ENCODE measurements around the gene FRYL. TPM values are rescaled to one million over a fixed set of nuclear protein-coding genes. Genes with fewer than 3 reads are reported as not detected.

The FRYL gene
- total and polyA plus RNA-seq, 12 donors = 16.5 to 64.4 (median 41.1) TPM

GRCh38 chr4:48664938-48665337, 115.1 kb downstream of the FRYL start:
- intact Hi-C loops (cut with DNase I) = no loop called here
- Histone ChIP-seq H3K4me1 (replicated peaks in 1 of 2) (peaks cover 9 to 26% of the 10 kb centered on the region in 2 donors), H3K4me3 (no peak overlapping the region), H3K27me3 (no peaks in the 10 kb centered on the region), H3K27ac (no peak overlapping the region), H3K36me3 (replicated peaks in 1 of 2) (no peaks in the 10 kb centered on the region), H3K9me3 (replicated peaks in 1 of 3) (peaks cover 0 to 3% (median 0%) of the 10 kb centered on the region in 3 donors)
- no peak for TF ChIP-seq POLR2A (IDR thresholded peaks at IDR 0.05)
- TF ChIP-seq CTCF (IDR thresholded peaks at IDR 0.05) = no peak
- no peak for DNase-seq

GRCh38 chr4:48661391-48661790, 118.7 kb downstream of the FRYL start:
- no peaks in the 10 kb centered on the region for H3K36me3 ChIP-seq (replicated peaks in 1 of 2)
- H3K27ac ChIP-seq = no peak overlapping the region
- H3K27me3 ChIP-seq = no peaks in the 10 kb centered on the region
- WGBS, 4 donors = 80 to 89% (median 84%) methylated on average over 1 of the region's 1 CpG
- TF ChIP-seq CTCF (IDR thresholded peaks at IDR 0.05) = no peak
- TF ChIP-seq POLR2A (IDR thresholded peaks at IDR 0.05) = no peak
- H3K4me3 ChIP-seq = no peak overlapping the region
- H3K4me1 ChIP-seq (replicated peaks in 1 of 2) = peaks cover 9 to 10% of the 10 kb centered on the region in 2 donors
- H3K9me3 ChIP-seq (replicated peaks in 1 of 3) = peaks cover 0 to 3% (median 0%) of the 10 kb centered on the region in 3 donors
- intact Hi-C loops (cut with DNase I) = no loop called here
- DNase-seq = no peak

DNA sequence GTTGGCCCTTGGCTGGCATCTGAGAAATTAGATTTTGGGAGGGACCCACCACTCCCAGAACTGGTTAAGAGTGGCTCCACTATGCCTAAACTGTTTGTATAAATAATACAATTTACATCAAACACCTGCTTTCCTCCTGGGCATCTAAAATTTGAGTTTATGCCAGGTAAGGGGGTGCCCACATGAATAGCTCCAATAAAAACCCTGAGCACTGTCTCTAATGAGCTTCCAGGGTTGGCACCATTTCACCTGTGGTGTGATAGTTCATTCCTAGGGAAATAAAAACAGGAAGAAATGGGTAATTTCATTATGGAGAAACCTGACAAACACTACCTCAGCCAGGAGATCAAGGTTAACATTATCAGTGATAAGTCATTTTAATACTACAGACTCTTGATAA, 119.7 kb downstream of the FRYL start:
- Histone ChIP-seq H3K27me3 (no peaks in the 10 kb centered on the region), H3K4me1 (replicated peaks in 1 of 2) (peaks cover 5 to 8% of the 10 kb centered on the region in 2 donors), H3K36me3 (replicated peaks in 1 of 2) (no peaks in the 10 kb centered on the region), H3K9me3 (replicated peaks in 1 of 3) (peaks cover 0 to 3% (median 0%) of the 10 kb centered on the region in 3 donors), H3K27ac (no peak overlapping the region), H3K4me3 (no peak overlapping the region)
- TF ChIP-seq POLR2A (IDR thresholded peaks at IDR 0.05) (no peak), CTCF (IDR thresholded peaks at IDR 0.05) (no peak)
- intact Hi-C loops (cut with DNase I) = no loop called here
- no peak for DNase-seq

DNA sequence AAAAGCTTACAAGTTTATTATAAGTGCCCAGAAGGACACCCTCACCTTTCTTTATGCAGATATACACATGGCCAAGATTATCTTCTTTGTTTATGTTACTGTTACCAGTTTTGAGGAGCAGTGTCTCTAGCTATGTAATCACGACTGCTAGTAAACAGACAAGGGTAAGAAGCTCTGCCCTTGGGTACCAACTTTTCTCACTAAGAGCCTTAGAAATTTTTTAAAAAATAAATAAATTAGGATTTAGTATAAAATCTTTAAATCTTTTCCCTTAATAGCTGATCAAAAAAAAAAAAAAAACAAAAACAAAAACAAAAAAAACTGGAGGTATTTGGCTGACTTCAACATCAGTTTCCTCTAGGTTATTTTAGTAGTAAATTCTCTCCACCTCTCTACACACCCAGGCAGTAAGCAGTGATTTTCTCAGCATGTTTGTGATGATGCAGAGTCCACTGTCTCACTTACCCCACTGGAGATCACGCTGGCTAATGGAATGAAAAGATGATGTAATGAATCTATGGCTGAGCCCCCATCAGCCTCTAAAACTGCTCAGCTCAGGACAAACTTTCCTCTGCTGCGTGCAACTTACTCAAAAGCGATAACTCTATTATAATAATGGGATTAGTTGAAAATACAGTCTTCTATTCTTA, 125.9 kb downstream of the FRYL start:
- H3K9me3 ChIP-seq (replicated peaks in 1 of 3) = no peaks in the 10 kb centered on the region
- H3K4me3 ChIP-seq = peak overlapping the region in 1 of 4 donors; percentile 19
- TF ChIP-seq POLR2A (IDR thresholded peaks at IDR 0.05) (no peak), CTCF (IDR thresholded peaks at IDR 0.05) (no peak)
- 59 to 70% (median 65%) methylated on average over 4 of the region's 4 CpGs for WGBS, 4 donors
- H3K27ac ChIP-seq = peak overlapping the region in 4 of 5 donors; percentile 26 to 51 (median 30)
- H3K4me1 ChIP-seq (replicated peaks in 1 of 2) = peaks cover 25 to 40% of the 10 kb centered on the region in 2 donors
- no peaks in the 10 kb centered on the region for H3K27me3 ChIP-seq
- intact Hi-C loops (cut with DNase I) = no loop called here
- DNase-seq = no peak
- no peaks in the 10 kb centered on the region for H3K36me3 ChIP-seq (replicated peaks in 1 of 2)

Data from adrenal gland (tissue), 12 donors.